Measurements from ENCODE around the gene CLDND1.
"Not testable (repeated sequence)": the region's sequence is repeated elsewhere in the genome, so short reads cannot be mapped to it uniquely, and the experiment has no call there.

Gene CLDND1

DNA sequence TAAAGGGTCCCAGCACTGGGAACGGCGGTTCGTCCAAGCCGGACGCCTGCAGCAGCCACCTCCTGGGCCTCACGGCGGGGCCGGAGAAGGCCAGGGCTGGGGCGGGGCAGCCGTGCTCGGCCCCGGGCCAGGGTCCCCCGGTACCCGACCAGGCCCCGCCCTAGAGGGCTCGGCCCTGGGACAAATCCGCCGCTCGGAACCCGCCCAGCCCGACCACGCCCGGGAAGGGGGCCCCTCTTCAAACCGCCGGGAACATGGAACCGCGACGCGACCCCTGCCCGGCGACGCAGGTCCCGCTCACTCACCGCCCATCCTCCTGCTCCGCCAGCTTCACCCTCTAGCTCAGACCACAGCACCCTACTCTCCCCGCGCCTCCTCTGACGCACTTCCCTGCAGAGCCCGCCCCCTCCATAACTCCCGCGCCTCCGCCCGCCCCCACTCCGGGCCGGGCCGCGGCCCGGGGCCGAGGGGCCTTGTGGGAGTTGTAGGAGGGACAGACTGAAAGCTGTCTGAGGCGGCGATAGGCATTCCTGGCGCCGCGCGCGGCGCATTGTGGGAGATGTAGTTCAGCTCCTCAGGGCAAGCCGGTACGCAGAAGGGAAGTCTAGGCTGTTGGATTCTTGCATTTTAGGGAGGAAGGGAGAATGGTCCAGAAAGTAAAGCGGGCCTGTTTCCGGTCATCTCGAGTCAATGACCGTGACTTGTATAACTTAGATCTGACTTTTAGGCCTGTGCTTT is at the start of gene CLDND1:
CLDND1 (minus strand) TSS at position 359 of the 738 bp plus-strand sequence. CDS start 1,478 bp downstream, outside the sequence.
- peak; percentile 95 to 96 for DNase-seq

DNA sequence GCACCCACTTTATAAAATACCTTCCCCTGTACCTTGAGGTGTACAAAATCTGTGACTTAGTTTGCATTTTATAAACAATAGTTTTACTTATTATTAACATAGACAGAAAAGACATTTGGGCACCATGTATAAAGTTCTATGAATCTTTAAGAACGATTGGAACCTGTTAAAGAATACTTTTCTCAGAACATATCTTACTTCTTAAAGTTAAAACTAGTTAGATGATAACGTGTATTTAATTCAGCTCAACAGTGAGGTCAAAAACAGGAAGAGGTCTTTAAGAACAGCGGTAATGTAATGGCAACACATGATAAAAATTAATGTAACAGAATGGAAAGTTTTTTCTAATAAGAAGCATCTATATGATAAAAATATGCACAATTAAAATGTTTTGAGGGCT is 45.7 kb upstream of the CLDND1 start:
- no peak for DNase-seq

DNA sequence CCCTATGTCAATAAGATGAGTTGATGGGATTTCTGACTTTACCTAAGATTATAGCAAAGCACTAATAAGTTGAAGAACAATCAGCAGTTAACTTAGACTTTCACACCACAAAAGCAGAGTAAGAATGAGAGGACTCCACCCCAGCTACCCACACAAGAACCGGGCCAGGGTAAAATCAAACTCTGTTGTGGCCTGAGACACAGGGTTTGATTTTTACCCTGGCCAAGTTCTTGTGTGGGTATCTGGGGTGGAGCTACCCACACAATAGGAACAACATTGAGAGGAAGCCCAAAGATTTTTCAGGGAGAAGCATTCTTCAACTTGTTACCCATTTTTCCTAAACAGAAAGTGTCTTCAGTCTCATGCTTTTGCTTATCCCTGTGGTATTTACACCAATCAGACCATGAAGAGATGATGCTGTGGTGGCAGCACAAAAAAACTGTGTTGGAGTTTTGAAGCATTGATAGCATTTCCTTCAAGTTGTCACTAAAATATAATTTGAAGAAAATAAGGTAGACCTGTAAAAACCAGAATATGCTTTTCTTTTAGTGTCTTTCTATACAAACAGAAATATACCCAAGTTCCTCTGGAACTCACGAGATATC is 45.1 kb upstream of the CLDND1 start:
- DNase-seq, result no peak

DNA sequence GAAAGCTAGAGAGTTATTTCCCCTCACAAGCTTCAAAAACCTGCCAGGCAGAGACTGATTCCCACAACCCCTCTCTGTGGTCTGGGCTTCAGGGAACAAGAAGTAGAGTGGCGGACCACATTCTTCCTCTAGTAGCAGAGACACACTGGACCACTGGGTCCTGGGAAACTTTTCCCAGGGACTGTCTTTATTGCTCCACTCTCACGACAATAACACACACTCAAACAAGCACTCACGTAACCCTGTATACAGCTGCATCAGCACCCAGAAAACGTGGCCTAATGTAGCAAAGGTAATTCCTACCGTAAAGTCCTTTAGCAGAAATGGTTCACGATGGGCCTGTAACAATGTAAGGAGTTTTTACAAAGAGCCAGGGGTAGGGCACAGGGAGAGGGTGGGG is 43.1 kb upstream of the CLDND1 start:
- DNase-seq, result no peak

DNA sequence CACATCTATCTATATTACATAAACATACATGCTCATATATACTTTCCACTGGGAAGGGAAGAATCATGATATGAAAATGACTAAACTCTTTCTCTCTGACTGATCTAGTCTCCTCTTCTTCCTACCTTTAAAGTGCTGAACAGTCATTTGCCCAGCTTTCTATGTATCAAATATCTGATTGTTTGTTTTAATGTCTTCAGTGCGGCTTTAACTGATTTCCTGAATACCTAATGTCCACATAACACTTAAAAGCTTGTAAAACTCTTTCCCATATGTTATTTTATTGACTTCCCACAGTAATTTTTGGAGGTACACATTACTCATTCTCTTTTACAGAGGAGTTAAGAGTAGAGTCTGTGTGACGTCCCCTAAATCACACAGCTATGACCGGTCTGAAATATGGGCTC is 42.5 kb upstream of the CLDND1 start:
- no peak for DNase-seq

DNA sequence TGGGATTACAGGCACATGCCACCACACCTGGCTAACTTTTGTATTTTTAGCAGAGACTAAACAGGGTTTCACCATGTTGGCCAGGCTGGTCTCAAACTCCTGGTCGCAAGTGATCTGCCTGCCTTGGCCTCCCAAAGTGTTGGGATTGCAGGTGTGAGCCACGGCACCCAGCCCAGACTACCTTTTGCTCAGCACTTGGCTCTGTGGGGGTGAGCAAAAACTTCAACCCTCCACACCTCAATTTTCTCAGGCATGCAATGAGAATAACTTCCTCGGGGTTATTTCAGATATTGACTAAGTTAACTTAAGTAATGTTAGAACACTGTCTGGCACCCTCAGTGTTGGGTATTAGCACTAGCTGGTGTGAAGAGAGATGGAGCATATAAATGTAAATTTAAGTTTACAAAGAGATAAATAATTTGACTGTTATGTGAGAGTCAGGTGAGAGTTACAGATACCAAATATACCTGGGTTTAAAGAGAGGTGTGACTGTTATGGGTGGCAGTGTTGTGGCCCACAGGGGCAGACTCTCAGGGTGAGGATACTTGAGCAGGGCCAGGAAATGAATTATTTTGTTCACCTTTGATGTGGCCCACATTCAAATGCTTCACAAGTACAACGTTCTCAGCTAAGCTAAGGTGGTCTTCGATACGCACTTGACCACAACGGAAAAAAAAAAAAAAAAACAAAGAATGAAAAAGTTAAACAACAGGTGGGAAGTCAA is 41.7 kb upstream of the CLDND1 start:
- peak; percentile 25 to 77 for DNase-seq

DNA sequence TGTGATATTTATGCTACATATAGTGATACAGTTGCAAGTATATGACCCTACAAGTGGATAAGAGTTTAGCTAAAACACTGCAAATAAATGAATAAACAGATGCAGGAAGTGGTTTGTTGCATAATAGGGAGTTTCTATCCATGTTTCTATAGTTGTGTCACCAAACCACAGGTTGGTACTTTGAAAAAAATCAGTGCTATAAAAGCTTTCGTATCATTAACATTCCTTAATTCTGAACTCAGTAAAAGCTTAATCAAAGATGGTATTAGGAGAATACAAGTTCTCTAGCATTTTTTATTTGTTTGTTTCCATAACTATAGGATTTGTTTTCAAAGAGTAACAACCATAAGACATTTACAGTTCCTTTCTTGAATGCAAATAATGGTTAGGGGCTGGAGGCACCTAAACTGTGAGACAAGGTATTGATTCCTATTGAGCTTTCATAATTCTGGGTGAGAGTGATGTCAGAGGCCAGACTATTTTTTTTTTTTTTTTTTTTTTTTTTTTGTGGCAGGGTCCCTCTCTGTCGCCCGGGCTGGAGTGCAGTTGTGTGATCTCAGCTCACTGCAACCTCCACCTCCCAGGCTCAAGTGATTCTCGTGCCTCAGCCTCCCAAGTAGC is 41.1 kb upstream of the CLDND1 start:
- peak in 1 of 2 donors; percentile 79 for DNase-seq

DNA sequence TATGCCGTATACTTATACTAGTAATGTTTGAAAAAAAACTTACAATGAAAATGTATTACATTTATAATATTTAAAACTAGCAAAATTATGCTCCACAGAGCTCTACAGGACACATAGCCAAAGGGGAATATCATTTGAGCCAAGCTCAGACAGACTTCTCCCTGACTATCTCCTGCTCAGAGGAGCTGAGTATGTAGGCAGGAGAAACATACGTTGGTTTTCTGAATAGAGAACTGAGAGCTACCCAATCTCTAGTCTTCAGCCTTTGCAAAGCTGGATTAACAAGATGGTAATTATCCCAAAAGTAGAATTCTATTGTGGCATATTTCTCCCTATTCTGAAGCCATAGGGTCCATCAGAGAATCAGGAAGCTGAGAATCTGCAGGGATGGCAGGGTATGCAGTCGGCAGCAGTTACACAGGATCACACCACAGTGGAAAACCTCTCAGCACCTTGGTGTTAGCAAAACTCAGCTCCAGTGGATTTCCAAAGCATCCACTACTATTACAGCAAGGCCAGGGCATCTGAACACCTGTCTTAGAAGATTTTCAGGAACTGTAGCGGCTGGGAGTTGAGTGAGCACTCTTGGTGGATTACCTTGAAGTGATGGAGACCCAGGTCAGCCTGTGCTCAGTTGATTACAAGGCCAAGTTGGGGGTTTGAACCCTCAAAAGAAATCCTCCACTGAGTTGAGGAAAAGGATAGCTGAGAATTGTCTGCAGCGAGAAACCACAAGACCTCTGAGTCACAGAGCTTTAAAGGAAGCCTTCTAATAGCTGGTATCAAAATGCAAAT is 39.2 kb upstream of the CLDND1 start:
- DNase-seq, result peak in 1 of 2 donors; percentile 59

DNA sequence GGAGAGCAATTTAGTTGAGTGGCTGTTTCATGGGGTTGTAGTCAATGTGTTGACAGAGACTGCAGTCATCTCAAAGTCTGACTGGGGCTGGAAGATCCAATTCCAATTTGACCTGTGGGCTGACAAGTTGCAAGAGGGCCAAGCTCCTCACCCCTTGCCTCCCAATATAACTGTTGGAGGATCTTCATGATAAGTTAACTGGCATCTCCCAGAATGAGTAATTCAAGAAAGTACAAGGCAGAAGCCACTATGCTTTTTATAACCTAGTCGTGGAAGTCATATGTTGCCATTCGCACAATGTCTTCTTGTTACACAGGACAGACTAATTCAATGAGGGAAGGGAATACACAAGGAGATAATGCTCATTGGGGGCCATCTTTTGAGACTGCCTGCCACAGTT is 38.2 kb upstream of the CLDND1 start:
- DNase-seq, result no peak

DNA sequence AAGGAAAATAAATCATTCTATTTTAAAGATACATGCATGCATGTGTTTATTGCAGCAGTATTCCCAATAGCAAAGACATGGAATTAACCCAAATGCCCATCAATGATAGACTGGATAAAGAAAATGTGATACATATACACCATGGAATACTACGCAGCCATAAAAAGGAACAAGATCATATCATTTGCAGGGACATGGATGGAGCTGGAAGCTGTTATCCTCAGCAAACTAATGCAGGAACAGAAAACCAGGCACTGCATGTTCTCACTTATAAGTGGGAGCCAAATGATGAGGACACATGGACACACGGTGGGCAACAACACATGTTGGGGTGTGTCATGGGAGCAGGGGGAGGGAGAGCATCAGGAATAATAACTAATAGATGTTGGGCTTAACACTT is 37.1 kb upstream of the CLDND1 start:
- not testable (repeated sequence) for DNase-seq

DNA sequence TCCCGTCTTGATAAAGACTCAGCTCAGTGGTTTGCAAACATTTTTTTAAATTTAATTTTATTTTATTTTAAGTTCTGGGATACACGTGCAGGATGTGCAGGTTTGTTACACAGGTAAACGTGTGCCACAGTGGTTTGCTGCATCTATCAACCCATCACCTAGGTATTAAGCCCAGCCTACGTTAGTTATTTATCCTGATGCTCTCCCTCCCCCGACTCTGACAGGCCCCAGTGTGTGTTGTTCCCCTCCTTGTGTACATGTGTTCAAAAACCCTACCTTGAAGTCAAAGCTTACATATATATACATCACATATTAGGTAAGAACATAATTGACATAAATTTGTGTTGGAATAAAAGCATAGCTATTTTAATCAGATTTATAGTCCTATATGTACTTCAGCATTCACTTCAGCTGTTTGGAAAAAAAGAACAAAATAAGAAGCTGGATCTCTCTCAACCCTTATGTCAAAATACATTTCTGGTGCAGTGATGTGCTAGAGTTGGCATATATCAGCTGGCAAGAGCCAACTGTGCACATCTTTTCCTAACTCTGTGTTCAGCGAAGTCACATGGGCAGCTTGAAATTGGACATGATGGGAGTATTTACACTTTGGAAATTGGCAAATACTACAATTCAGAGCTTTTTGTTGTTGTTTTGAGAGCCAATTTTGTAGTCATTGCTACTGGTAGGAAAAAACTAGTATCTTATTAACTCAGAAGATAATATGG is 35.6 kb upstream of the CLDND1 start:
- no peak for DNase-seq

DNA sequence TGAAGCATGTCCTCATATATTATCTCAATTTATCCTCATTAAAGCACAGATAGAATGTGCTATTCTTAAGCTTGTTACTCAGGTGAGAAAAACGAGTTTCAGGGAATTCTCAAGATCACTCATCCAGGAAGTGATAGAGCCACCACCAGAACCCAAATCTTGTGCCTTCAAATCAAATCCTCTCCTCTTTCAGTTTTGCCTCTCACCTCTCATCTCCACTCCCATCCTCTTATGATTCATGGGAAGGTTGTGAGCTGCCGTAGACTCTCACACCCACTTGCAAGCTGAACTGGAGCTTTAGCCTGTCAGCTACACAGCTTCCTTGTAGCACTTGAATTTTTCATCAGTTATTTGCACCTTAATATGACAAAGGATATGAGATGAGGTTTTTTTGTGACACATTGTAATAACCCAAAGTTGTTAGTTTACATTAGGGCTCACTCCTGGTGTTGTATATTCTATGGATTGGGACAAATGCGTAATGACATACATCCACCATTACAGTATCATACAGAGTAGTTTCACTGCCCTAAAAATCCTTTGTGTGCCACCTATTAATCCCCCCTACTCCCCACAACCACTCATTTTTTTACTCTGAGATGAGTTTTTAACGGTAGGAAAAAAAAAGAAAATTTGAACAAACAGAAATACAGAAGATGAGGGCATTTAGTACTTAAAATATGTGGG is 34.8 kb upstream of the CLDND1 start:
- DNase-seq, result peak in 1 of 2 donors; percentile 50

DNA sequence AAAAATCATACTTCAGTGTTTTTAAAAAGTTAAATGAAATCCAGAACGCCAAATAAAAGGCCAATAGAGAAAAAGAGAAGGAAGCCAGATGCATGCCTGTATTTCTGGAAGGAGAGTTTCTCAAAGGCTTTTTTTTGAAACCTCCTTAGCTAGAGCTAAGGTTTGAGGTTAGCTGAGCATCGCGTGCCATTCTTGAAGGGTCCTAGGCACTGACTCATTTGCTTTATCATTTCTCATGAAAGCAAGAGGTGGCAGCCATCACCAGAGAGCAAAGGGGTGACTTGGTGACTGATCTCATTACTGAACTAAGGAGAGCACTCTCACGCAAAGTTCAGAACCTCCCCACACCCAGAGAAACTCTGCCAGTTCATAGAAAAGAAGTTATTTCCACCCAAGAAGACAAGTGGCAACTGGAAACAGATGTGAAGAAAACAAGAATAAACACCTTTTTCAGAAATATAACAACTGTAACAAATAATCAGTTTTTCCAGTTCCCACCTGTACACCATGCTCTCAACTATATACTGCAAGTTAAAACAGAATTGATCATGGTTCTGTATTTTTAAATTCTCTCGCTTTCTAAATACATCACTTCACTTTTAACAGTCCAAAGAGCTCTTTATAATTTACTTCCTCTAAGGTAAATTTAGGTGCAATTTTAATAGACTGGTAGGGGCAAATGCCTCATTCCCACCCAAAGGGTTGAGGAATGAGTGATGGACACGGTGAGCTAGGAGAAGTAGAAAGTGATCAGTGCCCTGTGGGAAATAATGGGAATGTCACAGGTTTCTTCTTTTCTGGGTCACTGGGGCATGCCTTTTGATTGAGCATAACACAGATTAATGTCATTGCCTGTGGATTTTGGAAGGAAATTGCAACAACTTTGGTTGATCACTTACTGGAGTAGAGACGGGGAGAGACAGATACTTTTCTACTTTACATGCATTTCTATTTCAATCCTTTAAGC is 33.7 kb upstream of the CLDND1 start:
- DNase-seq, result peak; percentile 21 to 67

DNA sequence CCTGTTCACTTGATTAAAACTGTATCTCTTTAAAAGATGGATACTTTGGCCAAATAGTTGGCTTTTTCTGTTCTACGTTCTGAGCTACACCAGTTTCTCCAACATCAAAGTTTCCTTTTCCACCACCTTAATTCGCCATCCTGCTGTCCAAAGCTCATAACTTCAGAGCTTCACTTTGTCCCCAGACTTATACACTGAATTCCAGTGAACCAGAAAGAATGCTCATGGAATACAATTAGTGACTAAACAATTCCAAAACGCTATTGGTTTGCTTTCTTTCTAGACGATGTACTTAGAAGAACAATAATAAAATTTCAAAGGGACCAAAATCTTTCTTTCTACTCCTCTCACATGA is 32.3 kb upstream of the CLDND1 start:
- no peak for DNase-seq

DNA sequence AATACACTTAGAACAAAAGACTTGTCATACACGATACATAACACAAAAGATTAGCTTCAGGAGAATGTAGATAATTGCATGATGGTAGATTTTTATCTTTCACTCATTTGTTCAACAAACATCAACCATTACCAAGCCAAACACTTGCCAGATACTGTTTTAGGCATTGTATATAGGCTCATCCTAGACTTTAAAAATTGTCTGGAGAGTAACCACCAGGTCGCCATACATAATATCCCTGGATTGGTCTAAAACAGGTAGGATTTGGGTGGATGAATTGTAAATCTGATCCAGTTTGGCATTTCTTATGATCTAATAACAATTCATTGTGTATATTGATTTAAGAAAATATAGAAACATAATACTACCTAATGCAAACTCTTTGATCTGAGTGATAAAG is 31.9 kb upstream of the CLDND1 start:
- DNase-seq, result no peak

DNA sequence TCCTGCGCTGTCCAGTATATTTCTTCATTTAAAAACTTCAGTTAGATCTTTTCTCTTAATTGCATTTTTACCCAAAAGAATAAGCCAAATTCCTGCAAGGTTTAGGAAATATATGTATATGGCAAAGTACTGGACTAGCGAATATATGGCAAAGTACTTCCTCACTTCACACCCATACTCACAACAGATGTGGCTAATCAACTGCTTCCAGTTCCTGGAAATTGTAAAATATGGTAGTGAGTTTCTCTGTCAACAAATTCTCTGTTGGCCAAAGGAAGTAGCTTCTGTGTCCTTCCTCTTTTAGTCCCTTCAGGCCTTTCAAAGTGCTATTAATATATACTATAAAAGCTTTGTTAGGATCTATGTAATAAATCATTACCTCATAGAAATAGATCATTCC is 31.1 kb upstream of the CLDND1 start:
- DNase-seq, result no peak

DNA sequence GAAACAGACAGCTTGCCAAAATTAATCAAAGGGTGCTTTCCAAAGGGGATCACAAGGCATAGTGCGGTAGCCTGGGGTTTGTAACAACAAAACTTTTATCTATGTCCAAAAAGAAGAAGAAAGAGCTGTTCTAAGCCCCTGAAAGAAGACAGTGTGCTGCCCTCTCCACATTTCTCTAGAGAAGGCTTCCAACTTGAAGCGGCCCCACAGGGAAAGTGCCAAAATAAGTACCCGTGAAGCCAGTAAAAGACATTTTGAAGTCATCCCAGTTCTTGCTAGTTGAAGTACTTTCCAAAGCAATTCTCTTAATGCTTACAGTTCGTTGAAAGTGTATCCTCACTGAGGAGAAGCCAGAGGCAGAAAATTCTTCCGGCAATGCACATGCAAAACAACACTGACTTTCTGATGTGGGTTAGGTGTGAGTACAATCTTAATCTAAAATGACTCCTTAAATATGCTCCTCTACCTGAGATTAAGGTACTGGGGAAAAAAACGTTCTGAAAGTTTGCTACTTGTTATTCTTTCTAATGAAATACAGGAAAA is 30.4 kb upstream of the CLDND1 start:
- DNase-seq, result no peak

DNA sequence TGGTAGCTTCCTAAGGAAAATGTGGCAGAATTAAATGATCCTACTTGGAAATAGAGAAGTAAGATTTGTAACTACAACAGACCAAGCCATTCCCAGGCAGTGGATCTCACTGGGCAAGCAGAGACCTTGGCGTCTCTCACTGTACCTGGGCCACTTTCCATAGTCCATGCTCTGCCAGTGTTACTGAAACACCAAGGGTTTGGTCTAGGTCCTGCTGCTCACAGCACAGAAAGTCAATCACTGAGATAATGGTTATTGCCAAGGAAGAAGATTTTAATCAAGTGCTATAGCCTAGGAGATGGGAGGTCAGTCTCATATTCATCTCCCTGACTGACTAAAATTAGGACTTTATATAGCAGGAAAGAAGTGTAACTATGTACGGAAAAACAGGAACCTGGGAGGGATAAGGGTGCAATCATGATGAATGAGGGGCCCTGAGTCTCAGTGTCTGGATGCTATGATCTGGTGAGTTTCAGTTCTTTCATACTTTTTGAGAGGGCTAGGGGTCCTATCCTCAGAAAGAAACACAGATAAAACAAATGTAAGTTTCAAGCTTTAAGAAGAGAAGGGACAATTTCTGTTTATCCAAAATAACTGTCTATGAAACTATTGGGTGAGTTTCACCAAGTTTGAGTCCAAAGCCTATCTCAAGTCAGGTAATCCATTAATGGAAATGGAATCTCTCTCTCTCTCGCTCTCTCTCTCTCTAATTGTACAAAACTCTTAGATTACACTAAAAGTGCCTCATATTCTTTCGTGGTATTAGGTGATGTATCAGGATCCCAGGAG is 29.7 kb upstream of the CLDND1 start:
- no peak for DNase-seq

DNA sequence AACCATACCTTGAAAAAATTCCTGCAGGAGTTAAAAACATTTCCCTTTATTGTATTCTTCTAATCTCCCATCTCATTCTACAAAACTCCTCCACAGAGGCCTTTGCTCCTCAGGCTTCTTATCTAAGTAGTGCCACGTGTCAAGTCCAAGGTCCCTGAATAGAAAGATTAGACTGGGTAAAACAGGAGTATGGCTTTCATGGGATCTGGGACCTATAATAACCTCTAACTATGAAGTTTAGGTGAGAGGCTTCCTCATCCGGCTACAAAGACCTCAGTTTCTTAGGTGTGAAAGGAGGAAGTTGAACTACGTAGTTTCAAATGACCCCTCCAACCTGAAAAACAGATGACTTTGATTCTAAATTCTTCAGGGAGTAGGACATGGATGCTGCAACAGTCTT is 29.1 kb upstream of the CLDND1 start:
- no peak for DNase-seq
